Stromal cell of bone marrow (primary cell): ENCODE measurements around the gene SHBG.
"Not testable (repeated sequence)": the region's sequence is repeated elsewhere in the genome, so short reads cannot be mapped to it uniquely, and the experiment has no call there.

Experiments used
- DNase-seq: peaks from one replicate; pipeline ENCODE4 v3.0.0-alpha.2; 2012; ENCODE audit warnings: low read depth

The SHBG gene, protein sequence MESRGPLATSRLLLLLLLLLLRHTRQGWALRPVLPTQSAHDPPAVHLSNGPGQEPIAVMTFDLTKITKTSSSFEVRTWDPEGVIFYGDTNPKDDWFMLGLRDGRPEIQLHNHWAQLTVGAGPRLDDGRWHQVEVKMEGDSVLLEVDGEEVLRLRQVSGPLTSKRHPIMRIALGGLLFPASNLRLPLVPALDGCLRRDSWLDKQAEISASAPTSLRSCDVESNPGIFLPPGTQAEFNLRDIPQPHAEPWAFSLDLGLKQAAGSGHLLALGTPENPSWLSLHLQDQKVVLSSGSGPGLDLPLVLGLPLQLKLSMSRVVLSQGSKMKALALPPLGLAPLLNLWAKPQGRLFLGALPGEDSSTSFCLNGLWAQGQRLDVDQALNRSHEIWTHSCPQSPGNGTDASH

DNA sequence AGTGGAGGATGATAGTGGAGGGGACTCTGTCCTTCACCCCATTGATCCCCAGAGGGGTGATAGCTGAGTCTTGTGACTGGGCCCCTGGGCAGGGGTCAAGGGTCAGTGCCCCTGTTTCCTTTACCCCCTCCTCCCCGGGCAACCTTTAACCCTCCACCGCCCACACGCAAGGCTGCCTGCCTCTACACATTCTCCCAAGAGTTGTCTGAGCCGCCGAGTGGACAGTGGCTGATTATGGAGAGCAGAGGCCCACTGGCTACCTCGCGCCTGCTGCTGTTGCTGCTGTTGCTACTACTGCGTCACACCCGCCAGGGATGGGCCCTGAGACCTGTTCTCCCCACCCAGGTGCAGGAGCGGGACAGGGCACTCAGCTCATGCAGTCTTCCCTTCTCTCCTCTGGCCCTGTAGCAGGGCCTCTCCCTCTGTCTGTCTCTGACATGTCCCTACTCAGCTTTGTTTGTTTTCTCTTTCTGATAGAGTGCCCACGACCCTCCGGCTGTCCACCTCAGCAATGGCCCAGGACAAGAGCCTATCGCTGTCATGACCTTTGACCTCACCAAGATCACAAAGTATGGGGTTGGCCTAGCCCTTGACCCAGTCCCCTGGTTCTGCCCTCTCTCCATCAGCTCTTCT is at the start of gene SHBG:
TSS of gene SHBG (plus strand) at position 197 of the 633 bp plus-strand sequence. CDS start at position 235, 38 bp downstream.
- DNase-seq = no peak

DNA sequence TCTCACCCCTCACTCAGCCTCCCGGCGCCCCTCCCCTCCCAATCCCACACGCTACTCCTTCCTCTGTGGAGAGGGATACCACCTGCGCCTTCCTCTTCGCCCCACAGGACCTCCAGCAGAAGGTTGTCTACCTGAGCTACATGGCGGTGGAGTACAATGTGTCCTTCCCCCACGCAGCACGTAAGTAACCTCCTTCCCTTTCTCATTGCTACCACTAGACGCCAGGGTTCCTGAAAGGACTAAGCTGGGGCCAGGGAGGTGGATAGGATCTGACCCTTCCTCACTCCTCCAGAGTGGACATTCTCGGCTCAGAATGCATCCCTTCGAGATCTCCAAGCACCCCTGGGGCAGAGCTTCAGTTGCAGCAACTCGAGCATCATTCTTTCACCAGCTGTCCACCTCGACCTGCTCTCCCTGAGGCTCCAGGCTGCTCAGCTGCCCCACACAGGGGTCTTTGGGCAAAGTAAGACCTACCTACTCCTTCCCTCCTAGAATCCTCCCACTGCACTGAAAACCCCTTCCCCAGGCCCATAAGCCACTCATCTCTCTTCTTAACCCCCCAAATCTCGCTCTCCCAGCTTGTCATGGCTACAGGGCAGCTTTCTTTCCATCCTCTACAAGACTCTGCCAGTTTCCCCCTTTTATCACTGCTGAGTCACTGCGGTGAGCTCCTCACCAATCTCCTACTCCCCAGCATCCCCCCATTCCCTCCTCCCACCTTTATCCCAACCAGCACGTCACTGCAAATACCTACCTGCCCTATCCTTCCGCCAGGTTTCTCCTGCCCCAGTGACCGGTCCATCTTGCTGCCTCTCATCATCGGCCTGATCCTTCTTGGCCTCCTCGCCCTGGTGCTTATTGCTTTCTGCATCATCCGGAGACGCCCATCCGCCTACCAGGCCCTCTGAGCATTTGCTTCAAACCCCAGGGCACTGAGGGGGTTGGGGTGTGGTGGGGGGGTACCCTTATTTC is 49.0 kb upstream of the SHBG start:
- DNase-seq = no peak

DNA sequence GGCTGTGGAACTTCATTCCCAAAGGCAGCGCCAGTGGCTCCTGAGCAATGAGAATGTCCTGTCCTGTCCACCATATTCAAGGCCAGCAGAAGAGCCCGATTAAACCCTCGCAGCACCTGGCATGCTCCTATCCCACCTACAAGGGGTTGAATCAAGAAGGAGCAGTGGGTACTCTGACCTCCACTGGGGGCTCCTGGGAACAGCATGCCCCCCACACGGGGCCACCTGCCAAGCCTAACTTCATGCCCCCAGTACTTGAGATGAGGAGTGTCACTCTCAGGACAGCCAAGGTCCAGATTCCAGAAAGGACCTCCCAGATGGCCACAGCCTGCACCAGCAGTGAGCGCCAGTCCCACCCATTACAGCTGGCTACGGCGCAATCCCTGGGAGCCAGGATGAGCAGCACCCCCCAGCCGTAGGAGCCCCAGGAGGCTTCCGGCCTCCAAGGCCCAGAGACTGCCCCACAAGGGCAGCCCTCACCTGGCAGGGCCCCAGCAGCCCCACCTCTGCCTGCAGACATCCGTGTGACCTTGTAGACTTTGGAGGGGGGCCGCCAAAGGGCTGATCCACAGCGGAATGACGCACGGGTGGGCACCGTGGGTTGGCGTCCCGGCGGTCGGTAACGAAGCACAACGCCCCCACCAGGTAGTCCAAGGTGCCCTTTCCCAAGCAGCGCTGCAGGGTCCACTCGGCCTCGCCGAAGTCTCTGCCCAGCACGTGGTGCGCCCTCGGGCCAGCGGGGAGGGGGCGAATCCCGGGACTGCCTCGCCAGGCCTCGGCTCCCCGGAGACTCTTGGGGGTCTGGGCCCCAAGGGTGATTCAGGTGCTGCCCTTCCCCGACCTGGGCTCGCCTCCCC is 47.3 kb upstream of the SHBG start:
- no peak for DNase-seq

DNA sequence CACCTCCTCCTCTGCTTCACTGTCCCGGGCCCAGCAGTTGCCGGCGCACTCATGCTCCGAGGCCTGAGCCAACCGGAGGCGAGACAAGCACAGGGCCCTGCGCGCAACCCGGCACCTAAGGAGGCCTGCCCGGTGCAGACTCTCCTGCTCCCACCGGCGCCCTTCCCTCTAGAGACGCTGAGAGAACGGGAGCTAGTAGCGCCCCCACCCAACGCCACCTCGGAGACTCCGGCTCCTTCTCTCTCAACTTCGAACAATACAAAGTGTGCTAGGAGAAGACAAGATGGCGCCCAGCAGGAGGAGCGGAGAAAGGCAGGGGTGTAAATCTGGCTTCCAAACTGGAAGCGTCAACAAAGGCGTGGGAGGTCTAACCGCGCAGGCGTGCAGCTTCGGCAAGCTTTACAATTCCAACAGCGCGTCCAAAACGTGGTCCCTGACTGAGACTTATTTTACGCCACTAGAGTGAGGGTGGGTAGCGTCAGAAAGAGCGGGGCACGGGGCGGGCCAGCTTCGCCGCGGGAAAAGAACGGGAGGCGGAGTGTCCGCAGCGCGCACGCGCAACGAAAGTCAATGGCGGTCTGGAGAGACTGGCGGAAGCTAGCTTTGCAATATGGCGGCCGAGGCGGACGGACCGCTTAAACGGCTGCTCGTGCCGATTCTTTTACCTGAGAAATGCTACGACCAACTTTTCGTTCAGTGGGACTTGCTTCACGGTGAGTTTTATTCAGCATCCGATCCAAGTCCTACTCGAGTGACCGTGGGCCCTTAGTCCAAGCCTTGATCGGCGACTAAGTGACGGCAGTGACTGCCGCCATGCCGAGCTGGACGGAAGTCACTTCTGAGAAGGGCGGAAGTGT is 46.5 kb upstream of the SHBG start, which contains the start of gene MPDU1:
TSS of gene MPDU1 (plus strand) at position 600 of the 857 bp plus-strand sequence. CDS start at position 611, 11 bp downstream.
- DNase-seq = peak; percentile 95

DNA sequence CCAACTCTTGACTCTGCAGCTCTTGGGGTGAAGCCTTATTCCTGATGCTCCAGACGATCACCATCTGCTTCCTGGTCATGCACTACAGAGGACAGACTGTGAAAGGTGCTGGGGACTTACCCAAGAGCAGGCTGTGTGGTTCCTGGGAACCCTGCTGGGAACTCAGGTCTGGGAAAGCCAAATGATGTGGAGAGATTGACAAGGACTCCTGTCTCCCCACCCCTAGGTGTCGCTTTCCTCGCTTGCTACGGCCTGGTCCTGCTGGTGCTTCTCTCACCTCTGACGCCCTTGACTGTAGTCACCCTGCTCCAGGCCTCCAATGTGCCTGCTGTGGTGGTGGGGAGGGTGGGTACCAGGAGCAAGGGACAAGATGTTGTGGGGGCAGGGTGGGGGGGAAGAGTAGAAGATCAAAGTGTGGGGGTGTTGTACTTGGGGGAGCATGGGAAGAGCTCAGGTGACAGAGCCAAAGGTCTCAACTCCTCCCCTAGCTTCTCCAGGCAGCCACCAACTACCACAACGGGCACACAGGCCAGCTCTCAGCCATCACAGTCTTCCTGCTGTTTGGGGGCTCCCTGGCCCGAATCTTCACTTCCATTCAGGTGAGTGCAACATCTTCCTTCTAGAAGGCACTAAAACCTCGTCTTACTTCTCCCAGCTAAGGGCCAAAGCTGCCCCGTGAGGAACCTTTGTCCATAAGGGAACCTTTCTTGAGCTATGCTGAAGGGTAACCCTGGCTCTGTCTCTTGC is 43.1 kb upstream of the SHBG start:
- DNase-seq = no peak

DNA sequence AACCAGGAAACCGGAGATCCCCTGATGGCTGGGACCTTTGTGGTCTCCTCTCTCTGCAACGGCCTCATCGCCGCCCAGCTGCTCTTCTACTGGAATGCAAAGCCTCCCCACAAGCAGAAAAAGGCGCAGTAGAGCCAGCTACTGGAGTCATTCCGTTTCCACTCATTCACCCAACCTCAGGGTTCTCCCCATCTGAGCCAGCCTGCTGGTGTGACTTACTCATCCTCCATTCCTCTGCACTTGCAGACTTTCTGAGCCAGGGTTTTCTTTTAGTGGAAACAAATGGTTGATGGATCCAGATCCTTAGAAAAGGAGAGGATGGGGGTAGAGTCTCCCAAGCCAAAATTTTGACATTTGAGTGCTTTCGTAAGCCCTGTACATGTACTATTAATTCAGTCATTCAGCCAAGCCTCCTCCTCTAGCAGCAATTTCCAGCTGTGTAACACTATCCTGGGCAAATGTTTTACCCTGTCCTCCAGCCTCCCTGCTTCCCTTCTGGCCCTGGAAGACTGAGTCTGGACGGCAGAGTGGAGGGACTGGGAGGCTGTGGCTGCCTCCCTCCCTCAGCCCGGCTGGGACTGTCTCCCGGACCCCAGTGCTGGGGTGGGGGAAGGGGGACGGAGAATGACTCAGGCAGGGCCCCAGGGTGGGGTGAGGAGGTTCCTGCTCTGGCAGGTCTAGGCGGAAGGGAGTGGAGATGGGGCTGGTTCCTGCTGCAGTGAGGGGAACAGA is 42.3 kb upstream of the SHBG start:
- peak; percentile 90 for DNase-seq

DNA sequence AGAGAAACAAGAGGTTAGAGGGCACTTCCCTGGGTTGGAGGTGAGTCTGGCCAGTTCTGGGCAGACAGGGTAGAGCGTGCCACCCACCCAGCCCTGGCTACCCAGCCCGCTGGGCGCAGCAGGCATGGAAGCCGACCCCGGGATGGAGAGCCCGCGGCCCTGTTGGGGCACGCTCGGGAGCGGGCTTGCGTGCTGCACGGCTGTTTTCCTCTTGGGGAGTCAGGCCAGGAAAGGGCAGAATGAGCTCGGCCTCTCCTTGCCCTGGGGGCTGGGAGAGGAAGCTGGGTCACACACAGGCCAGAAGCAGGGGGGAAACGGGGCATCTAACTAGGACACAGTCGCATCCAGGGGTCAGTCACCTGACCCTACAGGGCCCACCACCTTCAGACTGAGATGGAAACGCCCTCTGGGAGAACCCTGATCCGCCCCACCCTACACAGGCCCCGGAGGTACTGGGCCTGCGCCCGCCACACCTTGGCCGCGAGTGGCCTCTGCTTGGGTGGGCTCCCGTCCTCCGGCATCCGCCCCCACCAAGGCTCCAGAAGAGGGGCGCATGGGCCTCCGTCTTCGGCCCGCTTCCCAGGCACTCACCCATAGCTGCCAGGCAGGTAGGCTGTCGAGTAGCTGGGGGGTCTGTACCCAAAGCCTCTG is 41.3 kb upstream of the SHBG start:
- no peak for DNase-seq

DNA sequence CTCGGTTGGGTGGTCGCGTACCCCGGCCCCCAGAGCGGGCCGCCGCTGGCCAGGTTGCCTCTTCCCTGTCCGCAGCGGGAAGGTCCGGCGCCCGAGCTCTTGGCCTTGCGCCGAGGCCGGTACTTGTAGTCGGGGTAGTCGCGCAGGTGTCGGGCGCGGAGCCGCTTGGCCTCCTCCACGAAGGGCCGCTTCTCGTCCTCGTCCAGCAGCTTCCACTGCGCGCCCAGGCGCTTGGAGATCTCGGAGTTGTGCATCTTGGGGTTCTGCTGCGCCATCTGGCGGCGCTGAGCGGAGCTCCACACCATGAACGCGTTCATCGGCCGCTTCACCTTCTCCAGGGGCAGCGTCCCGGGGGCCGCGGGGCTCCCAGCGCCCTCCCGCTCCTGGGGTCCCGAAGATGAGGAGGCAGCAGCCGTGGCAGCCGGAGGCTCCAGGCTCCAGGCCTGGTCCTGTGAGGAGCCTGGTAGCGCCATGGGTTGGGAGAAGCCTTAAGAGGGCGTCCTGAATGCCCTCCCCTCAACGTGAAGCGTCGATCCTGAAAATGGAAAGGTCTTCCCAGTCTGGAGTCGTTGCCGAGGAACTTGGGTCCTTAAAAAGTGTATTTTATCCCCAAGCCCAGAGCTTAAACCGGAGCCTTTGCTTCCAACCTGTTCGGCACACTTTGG is 40.6 kb upstream of the SHBG start:
- DNase-seq = peak; percentile 65

DNA sequence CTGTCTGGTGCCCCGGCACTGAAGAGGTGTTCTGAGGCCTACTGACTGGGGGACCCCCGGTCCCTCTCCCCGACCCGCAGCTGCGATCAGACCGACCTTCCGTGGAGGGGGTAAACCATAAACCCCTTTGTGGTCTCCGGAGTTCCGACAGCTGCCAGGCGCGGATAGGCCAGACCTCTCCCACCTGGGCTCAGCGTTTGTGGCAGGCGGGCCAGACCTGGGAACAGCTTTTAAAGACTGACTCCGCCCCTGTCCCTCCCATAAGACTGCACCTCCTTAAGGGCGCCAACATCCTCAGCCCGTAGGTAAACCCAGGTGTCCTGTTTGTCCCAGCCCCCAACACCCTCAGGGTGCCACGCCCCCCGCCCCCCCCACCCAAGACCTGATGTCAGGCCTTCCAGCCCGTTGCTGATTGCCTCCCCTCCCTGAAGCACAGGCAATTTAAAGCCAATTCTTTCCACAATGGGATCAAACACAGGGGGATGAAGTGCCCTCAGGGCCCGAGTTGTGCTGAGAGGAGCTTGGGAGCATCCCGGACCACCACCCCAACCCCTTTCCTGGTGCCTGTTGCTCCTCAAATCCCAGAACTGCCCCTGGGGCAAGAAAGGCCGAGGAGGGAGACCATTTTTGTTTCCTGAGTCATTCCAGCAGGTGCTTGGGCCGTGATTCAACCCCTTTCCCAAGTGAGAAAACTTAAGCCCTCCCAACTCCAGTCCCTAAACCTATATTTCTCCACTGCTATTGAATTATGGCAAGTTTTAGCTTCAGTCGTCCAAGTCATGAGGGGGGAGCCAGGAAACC is 39.8 kb upstream of the SHBG start, which contains the start of gene SOX15:
TSS of gene SOX15 (minus strand) at position 204 of the 801 bp plus-strand sequence. CDS start 418 bp downstream, outside the sequence.
- no peak for DNase-seq

DNA sequence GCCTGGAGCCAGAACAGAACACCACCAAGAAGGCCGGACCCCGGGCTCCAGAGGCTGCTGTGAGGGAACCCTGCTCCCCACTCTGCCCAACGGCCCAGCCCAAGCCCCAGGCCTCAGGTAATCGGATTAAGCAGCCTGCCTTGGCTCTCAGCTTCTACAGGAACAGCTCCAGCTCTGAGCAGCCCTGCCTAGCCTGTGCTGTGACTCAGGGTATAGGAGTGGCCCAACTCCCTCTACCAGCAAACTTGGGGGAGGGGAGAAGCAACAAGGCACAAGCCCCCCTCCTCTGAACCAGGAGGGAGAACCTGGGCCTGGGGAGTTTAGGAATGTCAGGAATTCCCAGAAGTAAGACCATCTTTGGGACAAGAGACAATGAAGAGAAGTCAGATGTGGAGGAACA is 39.2 kb upstream of the SHBG start:
- no peak for DNase-seq

DNA sequence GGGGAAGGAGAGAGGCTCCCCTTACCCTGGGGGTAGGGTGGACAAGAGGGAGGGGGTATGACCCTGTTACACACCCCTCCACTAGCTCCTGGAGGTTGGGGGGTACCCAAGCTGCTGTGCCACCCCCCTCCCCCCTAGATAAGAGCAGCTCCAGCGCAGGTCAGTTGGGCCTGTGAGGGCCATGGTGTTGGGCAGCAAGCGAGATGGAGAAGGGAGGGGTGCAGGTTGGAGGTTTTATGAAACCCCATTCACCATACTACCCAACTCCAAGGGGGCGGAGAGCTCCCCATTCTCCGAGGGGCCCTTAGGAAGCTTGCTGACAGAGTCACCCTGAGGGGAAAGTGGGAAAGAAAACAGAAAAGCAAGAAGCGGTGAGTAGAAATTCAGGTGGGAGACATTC is 38.3 kb upstream of the SHBG start:
- no peak for DNase-seq

DNA sequence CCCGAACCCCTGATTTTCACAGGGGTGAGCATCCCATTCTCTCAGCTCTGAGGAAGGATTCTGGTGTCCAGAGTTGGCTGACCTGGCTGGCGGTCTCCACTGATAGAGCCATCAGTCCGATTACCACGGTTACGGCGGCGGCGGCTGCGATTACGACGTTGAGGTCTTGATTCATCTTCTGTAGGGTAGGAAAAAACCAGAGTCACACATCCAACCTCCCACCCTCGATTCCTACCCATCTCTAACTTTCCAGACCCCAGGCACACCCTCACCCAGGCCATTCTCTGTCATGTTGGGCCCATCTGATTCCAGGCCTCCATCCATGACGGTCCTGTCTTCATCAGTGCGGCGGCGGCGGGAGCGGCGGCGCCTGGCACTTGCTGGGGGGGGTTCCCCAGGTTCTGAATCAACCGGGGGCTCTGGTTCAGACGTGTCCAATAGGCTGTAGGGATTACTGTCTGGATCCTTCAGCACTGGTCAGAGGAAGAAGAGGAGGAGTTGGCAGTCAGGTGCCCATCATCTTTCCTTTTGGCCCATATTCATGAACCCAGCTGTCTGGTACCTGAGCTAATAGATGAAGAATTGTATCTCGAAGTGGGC is 37.4 kb upstream of the SHBG start:
- no peak for DNase-seq

DNA sequence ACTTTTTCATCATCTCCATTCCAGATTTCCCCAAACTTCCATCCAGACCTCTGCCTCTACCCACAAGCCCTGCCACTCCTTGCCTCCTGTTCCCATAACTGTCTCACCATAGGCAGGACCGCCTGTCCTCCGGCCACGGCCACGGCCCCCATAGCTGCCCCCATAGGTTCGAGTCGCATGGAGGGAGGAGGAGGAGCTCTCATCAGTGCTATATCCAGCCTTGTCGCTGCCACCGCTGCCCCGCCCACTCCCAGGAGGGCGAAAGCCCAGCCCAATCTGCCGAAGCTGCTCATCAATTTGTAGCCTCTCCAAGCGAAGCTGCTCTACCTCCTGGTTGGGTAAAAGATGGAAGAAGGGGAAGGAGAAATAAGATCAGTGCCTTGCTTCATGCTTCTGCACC is 36.6 kb upstream of the SHBG start:
- DNase-seq = no peak

DNA sequence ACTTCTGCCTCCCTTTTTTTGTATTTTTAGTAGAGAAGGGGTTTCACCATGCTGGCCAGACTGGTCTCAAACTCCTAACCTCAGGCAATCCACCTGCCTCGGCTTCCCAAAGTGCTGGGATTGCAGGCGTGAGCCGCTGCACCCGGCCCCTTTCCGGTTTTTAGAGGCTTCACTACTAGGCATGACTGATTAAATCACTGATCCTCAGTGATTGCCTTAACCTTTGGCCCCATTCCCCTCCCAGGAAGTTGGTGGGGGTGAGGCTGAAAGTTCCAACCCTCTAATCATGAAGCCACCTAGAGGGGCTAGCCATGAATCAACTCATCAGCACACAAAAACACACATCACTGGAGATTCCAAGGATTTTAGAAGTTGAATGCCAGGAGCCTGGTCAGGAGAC is 32.4 kb upstream of the SHBG start:
- DNase-seq = not testable (repeated sequence)

DNA sequence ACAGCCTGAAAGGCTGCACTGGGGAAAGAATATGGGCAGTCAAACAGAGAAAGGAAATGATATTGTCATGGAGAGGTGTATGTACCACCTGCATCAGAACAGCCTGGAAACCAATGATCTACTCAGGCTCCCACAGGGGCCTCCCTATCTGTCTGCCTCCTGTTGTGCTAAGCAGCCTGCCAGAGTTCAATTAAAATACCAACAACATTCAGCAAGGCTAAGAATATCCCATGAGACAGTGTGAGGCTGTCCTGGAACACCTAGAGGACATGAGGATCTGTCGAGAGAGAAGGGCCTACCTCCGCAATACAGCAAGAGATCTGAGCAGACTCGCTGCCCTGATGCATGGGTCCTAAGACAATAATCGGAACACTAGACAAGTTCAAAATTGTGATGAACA is 23.7 kb upstream of the SHBG start:
- no peak for DNase-seq

DNA sequence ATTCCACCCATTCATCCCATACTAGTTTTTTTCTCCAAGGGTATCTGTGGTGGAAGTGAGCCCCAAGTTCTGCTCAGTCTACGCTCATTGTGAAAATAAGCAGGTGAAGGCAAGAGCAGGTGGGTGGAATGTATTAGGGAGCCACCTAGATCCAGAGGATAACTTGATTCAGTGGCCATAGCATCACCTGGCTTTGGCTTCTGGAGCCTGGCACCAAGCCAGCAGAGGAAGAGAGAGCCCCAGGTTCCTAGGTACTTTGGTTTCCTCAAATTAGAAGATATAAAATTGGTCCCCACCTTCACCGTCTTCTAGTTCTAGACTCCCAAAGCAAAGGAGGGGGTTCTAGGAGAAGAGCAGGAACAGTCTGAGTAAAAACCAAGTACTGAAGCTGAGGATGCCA is 19.3 kb upstream of the SHBG start:
- no peak for DNase-seq
